ENCODE data around the gene PAQR4. TPM values are rescaled to one million over a fixed set of nuclear protein-coding genes. Genes with fewer than 3 reads are reported as not detected.

Gene PAQR4
- polyA plus RNA-seq, 1 of the 3 experiments (the other 2 are of a cell fraction), result 8.8 TPM

- no peak overlapping the region for H3K27ac ChIP-seq (ENCODE audit: low read depth in 2 of 2, low read length in 1 of 2)
- no peaks in the 10 kb centered on the region for H3K9me3 ChIP-seq
- no peak overlapping the region for H3K4me2 ChIP-seq
- peaks cover 0 to 5% of the 10 kb centered on the region in 2 experiments; a peak in 1 of 4 replicates for H3K4me1 ChIP-seq (ENCODE audit: control insufficient read depth in 1 of 2, insufficient read depth in 2 of 2, low read depth in 1 of 2, low read length in 1 of 2)
- CTCF ChIA-PET, result interaction anchor here (0.7 to 0.9 kb wide), 2 partner anchors 10 to 136 kb away, joined by 3 read pairs; no protein-coding TSS in a partner anchor
- WGBS (ENCODE audit: low lambda C conversion rate), result 96% methylated on average over 4 of the region's 11 CpGs
- TF ChIP-seq, protein P1, sequence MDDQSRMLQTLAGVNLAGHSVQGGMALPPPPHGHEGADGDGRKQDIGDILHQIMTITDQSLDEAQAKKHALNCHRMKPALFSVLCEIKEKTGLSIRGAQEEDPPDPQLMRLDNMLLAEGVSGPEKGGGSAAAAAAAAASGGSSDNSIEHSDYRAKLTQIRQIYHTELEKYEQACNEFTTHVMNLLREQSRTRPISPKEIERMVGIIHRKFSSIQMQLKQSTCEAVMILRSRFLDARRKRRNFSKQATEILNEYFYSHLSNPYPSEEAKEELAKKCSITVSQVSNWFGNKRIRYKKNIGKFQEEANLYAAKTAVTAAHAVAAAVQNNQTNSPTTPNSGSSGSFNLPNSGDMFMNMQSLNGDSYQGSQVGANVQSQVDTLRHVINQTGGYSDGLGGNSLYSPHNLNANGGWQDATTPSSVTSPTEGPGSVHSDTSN (IDR thresholded peaks at IDR 0.05), result no peak
- TF ChIP-seq NFIC (IDR thresholded peaks at IDR 0.05; ENCODE audit: borderline replicate concordance) (no peak), RXRA (IDR thresholded peaks at IDR 0.05; ENCODE audit: borderline replicate concordance, low read depth) (no peak), TCF12 (IDR thresholded peaks at IDR 0.05) (no peak), ELF1 (IDR thresholded peaks at IDR 0.05) (no peak), TAF1 (IDR thresholded peaks at IDR 0.05; ENCODE audit: borderline replicate concordance, low read depth, low read length) (no peak), EZH2phosphoT487 (IDR thresholded peaks at IDR 0.05; ENCODE audit: borderline replicate concordance, low read depth) (no peak), GATA2 (CRISPR knock-in tag; IDR thresholded peaks at IDR 0.05) (no peak), SIN3A (IDR thresholded peaks at IDR 0.05; ENCODE audit: borderline replicate concordance, low read depth, low read length) (no peak), FOXJ3 (CRISPR knock-in tag; IDR thresholded peaks at IDR 0.05) (no peak), NRF1 (IDR thresholded peaks at IDR 0.05; ENCODE audit: low read depth, low read length) (no peak), GABPA (IDR thresholded peaks at IDR 0.05; ENCODE audit: low read depth) (no peak), REST (IDR thresholded peaks at IDR 0.05; ENCODE audit: low read depth, low read length) (no peak), FOSL2 (IDR thresholded peaks at IDR 0.05; ENCODE audit: borderline replicate concordance, low read depth) (no peak), MXI1 (IDR thresholded peaks at IDR 0.05; ENCODE audit: low read depth, low read length) (no peak)
- TF ChIP-seq, protein P2, sequence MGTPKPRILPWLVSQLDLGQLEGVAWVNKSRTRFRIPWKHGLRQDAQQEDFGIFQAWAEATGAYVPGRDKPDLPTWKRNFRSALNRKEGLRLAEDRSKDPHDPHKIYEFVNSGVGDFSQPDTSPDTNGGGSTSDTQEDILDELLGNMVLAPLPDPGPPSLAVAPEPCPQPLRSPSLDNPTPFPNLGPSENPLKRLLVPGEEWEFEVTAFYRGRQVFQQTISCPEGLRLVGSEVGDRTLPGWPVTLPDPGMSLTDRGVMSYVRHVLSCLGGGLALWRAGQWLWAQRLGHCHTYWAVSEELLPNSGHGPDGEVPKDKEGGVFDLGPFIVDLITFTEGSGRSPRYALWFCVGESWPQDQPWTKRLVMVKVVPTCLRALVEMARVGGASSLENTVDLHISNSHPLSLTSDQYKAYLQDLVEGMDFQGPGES (IDR thresholded peaks at IDR 0.05; ENCODE audit: low read depth, low read length), result no peak
- H4K20me1 ChIP-seq (ENCODE audit: insufficient read depth), result no peaks in the 10 kb centered on the region
- POLR2A ChIA-PET, result no interaction called here
- no peak for DNase-seq
- no peaks in the 10 kb centered on the region for H3K79me2 ChIP-seq (ENCODE audit: insufficient read depth)
- no peak overlapping the region for H3K9ac ChIP-seq
- H3F3A ChIP-seq (replicated peaks; ENCODE audit: insufficient read depth), result peaks cover 5% of the 10 kb centered on the region
- H3K4me3 ChIP-seq (ENCODE audit: low read depth in 2 of 2, low read length in 1 of 2), result no peak overlapping the region
- H2AFZ ChIP-seq (ENCODE audit: low read depth), result no peak overlapping the region
- no peaks in the 10 kb centered on the region for H3K27me3 ChIP-seq (ENCODE audit: insufficient read depth)
- peaks cover 0 to 18% of the 10 kb centered on the region in 2 experiments for H3K36me3 ChIP-seq (replicated peaks in 1 of 2; ENCODE audit: control insufficient read depth in 1 of 2, insufficient read depth in 2 of 2, low read length in 1 of 2)
- H3K9me2 ChIP-seq, result no peaks in the 10 kb centered on the region
These were observed 40.4 kb upstream of the PAQR4 start for GRCh38 chr16:2928796-2929195.

All from SK-N-SH (cell line).